Body of pancreas (tissue), 4 donors: ENCODE results near the gene NODAL. TPM values are rescaled to one million over a fixed set of nuclear protein-coding genes. Genes with fewer than 3 reads are reported as not detected.

Experiments
- ATAC-seq: fragments of 150-250 bp; one replicate; pipeline ENCODE4 v1.9.1; 2016
- DNase-seq, 4 donors: peaks; one replicate each; pipeline ENCODE4 v3.0.0-alpha.2; 2019
- H3K27ac ChIP-seq, 4 donors: fragments of 200-600 bp; sonication (generic); 1 replicate in 3 of 4; 2 replicates in 1 of 4; pipeline versions ENCODE4 v1.5.1 to v1.6.1; 2016 to 2019; ENCODE audit warnings: mild to moderate bottlenecking in 1 of 4, mixed read lengths in 1 of 4, moderate library complexity in 1 of 4
- H3K27me3 ChIP-seq, 2 donors: fragments of 200-600 bp; sonication (generic); one replicate each; pipeline ENCODE4 v1.6.0; 2016; ENCODE audit warnings: mild to moderate bottlenecking in 1 of 2
- H3K36me3 ChIP-seq, 2 donors: fragments of 200-600 bp; sonication (generic); replicated peaks in 1 of 2; 2 replicates each; pipeline ENCODE4 v1.5.1; 2016; ENCODE audit warnings: low read depth in 2 of 2; ENCODE audit not compliant: insufficient read depth in 1 of 2
- H3K4me1 ChIP-seq: fragments of 200-600 bp; sonication (generic); one replicate; pipeline ENCODE4 v1.6.0; 2016
- H3K4me3 ChIP-seq, 2 donors: fragments of 200-600 bp; sonication (generic); 1 replicate in 1 of 2; 2 replicates in 1 of 2; pipeline ENCODE4 v1.5.1; 2016 to 2019
- H3K9me3 ChIP-seq, 3 donors: fragments of 200-600 bp; sonication (generic); 1 replicate in 2 of 3; 2 replicates in 1 of 3; pipeline ENCODE4 v1.5.1; 2016
- POLR2A ChIP-seq, 3 donors: fragments of 450-650 bp; IDR thresholded peaks; one replicate each; pipeline ENCODE4 v1.6.1; 2016; ENCODE audit warnings: antibody characterized with exemption in 3 of 3, mild to moderate bottlenecking in 2 of 3
- WGBS, 2 donors: methylation state at CpG; one replicate each; pipeline ENCODE4 v1.1.5; 2017; 5-methylcytosine and 5-hydroxymethylcytosine counted together
- intact Hi-C: fragments of 100-400 bp; cut with DNase I; formaldehyde crosslinking; loops from one replicate; pipeline ENCODE4 v1.15.1; 2023
- total RNA-seq, 2 donors: library from RNA; depleted of rRNA; stranded (reverse); fragments of >200 nt; gene quantifications; one replicate each; pipeline ENCODE4 v1.1.0, GENCODE V29; 2016
- TF ChIP-seq, protein P1 (sequence below), 7 experiments: fragments of 450-650 bp in 4 of 7; fragments of 200-600 bp in 3 of 7; sonication (generic) in 3 of 7; IDR thresholded peaks; one replicate each; pipeline ENCODE4 v1.5.1; 2016 to 2019; ENCODE audit warnings: antibody characterized with exemption in 7 of 7

Gene NODAL
- total RNA-seq, 2 donors from 2014 or later, result not detected

DNA sequence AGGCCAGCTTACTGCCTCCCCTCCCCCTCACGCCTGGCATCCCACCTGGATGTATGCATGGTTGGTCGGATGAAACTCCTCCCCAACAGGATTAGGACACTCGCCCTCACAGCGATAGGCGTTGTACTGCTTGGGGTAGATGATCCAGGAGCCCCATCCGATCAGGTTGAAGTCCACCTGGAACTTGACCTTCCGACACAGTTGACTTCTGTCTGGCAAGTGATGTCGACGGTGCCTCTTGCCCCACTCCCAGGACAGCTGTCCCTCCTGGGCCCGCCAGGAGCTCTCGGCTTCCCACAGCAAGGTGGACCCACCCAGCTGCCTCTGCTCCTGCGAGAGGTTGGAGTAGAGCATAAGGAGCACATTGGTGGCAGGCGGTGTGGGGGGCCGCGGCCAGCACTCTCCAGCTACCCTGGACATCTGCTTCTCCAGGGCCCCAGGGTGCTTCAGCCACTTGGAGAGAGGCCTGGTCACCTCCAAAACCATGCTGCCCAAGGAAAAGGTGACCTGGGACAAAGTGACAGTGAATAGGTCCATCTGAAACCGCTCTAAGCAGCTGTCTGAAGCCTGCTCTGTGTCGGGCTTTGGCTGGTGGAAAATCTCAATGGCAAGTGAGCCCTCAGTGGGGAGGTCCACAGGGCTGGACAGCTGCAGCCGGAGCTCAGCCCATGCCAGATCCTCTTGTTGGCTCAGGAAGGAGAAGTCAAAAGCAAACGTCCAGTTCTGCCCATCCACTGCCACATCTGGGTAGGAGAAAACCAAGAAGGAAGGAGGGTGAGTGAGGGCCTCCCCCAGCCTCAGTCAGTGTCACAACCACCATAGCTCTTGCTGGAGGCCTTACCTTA, 6.0 kb downstream of the NODAL start:
- intact Hi-C loops, result no loop called here
- H3K4me1 ChIP-seq, result peaks cover 23% of the 10 kb centered on the region
- H3K27me3 ChIP-seq, result peaks cover 0 to 4% of the 10 kb centered on the region in 2 donors
- ATAC-seq (no peak), DNase-seq (no peak)
- H3K36me3 ChIP-seq, result no peaks in the 10 kb centered on the region
- WGBS, 2 donors, result 90 to 91% methylated on average over 12 to 19 of the region's 19 CpGs
- no peaks in the 10 kb centered on the region for H3K9me3 ChIP-seq
- no peak overlapping the region for H3K4me3 ChIP-seq
- TF ChIP-seq, protein P1, sequence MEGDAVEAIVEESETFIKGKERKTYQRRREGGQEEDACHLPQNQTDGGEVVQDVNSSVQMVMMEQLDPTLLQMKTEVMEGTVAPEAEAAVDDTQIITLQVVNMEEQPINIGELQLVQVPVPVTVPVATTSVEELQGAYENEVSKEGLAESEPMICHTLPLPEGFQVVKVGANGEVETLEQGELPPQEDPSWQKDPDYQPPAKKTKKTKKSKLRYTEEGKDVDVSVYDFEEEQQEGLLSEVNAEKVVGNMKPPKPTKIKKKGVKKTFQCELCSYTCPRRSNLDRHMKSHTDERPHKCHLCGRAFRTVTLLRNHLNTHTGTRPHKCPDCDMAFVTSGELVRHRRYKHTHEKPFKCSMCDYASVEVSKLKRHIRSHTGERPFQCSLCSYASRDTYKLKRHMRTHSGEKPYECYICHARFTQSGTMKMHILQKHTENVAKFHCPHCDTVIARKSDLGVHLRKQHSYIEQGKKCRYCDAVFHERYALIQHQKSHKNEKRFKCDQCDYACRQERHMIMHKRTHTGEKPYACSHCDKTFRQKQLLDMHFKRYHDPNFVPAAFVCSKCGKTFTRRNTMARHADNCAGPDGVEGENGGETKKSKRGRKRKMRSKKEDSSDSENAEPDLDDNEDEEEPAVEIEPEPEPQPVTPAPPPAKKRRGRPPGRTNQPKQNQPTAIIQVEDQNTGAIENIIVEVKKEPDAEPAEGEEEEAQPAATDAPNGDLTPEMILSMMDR (IDR thresholded peaks at IDR 0.05), result no peak
- no peak for TF ChIP-seq POLR2A (IDR thresholded peaks at IDR 0.05)
- no peak overlapping the region for H3K27ac ChIP-seq

DNA sequence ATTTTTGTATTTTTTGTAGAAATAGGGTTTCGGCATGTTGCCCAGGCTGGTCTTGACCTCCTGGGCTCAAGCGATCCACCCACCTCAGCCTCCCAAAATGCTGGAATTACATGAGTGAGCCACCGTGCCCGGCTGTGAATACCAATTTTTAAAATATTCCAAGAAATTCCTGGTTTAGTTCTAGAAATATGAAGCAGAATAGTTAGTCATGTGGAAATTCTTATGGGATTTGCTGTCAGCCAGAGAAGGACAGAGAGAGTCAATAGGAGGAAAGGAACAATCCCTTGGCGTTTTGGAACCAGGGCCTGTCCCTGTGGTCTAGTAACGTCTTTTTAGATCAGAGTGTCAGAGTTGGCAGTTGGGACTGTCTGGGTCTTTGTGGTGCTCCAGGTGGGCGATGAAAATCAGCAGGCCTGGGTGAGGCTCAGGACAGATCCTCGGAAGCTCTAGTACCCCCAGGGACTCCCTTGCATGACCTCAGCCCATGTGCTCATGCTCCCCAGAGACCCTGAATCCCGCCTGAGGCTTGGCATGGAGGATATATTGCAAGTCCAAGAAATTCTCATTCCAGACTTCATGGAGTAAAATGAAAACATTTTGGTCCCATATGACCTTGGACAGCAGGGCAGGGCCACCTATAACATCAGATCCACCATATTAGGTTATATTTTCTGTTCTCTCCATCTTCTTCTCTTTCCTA, 7.8 kb downstream of the NODAL start:
- no peak for TF ChIP-seq POLR2A (IDR thresholded peaks at IDR 0.05)
- TF ChIP-seq, protein P1 (IDR thresholded peaks at IDR 0.05), result no peak
- intact Hi-C loops, result no loop called here

DNA sequence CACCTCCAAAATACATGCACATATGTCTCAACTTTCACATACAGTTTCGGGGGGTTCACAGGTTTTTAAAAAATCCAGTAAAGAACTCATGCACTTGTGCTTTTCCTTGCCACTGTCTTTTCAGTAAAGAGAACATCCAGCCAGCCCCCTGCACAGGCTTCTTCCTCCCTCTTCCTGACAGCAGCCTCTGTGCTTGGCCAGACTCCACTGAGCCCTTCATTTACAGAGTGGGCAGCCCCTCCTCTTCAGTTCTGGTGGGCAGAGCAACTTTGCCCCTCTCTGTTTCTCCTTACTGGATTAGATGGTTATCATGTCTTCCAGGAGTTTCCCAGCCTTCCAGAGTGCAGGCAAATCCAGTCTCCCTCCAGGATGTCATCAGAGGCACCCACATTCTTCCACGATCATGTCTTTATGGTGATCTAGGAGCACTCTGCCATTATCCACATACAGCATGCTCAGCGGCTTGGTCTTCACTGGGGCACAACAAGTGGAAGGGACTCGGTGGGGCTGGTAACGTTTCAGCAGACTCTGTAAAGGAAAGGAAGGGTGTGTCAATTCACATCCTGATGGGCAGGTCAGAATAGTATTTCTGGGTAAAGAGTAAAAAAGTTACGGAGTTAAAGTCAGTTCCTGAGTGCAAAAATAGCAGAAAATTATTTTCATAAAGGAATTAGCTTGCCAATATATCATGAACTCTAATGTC, 8.8 kb downstream of the NODAL start:
- no peaks in the 10 kb centered on the region for H3K27me3 ChIP-seq
- peak overlapping the region in 1 of 4 donors; percentile 62 for H3K27ac ChIP-seq
- H3K36me3 ChIP-seq, result peaks cover 0 to 2% of the 10 kb centered on the region in 2 donors
- no peak overlapping the region for H3K4me3 ChIP-seq
- ATAC-seq, result no peak
- no peaks in the 10 kb centered on the region for H3K9me3 ChIP-seq
- no peak for DNase-seq
- 73 to 84% methylated on average over 6 of the region's 6 CpGs for WGBS, 2 donors
- no peak for TF ChIP-seq POLR2A (IDR thresholded peaks at IDR 0.05)
- TF ChIP-seq, protein P1 (IDR thresholded peaks at IDR 0.05), result no peak
- intact Hi-C loops, result no loop called here
- H3K4me1 ChIP-seq, result peaks cover 30% of the 10 kb centered on the region

More for the DNA sequence above, 7.8 kb downstream of the NODAL start:
- Histone ChIP-seq H3K27me3 (no peaks in the 10 kb centered on the region), H3K4me3 (no peak overlapping the region), H3K9me3 (no peaks in the 10 kb centered on the region), H3K36me3 (no peaks in the 10 kb centered on the region), H3K4me1 (peaks cover 30% of the 10 kb centered on the region), H3K27ac (no peak overlapping the region)
- 86 to 88% methylated on average over 9 of the region's 9 CpGs for WGBS, 2 donors
- ATAC-seq, result no peak
- DNase-seq, result no peak

DNA sequence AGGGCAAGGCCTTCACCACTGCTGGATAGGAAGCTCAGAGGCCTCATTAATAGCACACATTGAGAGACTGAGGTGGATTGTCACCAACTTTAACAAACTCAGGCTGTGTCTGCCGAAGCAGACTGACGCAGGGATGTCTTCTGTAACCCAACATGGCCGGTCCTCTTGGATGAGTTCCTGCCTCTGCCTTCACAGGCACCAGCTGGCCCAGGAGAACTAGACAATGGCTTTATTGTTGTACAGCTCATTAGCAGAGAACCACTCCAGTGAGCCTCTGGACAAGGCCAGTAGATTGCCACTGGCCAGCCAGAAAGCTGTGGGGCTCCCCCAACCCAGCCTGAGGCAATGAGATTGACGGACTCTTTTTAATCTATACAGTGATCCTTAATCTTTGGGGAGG, 9.4 kb downstream of the NODAL start:
- no peak overlapping the region for H3K4me3 ChIP-seq
- ATAC-seq, result peak; percentile 69
- peaks cover 0 to 2% of the 10 kb centered on the region in 2 donors for H3K36me3 ChIP-seq
- H3K9me3 ChIP-seq, result no peaks in the 10 kb centered on the region
- peak overlapping the region in 3 of 4 donors; percentile 39 to 65 (median 62) for H3K27ac ChIP-seq
- intact Hi-C loops, result no loop called here
- H3K4me1 ChIP-seq, result peaks cover 30% of the 10 kb centered on the region
- TF ChIP-seq, protein P1 (IDR thresholded peaks at IDR 0.05), result no peak
- no peak for TF ChIP-seq POLR2A (IDR thresholded peaks at IDR 0.05)
- H3K27me3 ChIP-seq, result no peaks in the 10 kb centered on the region
- DNase-seq, result peak; percentile 25 to 54 (median 46)
- WGBS, 2 donors, result 64 to 85% methylated on average over 3 to 4 of the region's 4 CpGs
